ENCODE measurements around the gene SNX21. TPM values are rescaled to one million over a fixed set of nuclear protein-coding genes. Genes with fewer than 3 reads are reported as not detected.
A peak's percentile ranks its signal among the peaks of the same experiment; 100 is the strongest.
"Not testable (repeated sequence)": the region's sequence is repeated elsewhere in the genome, so short reads cannot be mapped to it uniquely, and the experiment has no call there.

The SNX21 gene
- total RNA-seq (10 to 100 TPM; 22.3 to 44.9 (median 31.6) TPM), polyA plus RNA-seq (10 to 100 TPM in 2 of 3 donors, 1 to 10 TPM in 1; 8.7 to 63.9 (median 21.2) TPM)
- long read RNA-seq, donor 1, partial matches to known transcripts = 0 of 10 reads
- long read RNA-seq, donor 1, other reads (novel, unspliced or antisense) = 5 of 10 reads
- long read RNA-seq, donor 2, partial matches to known transcripts = 1 of 12 reads
- long read RNA-seq, donor 2, other reads (novel, unspliced or antisense) = 4 of 12 reads

- TF ChIP-seq CTCF (IDR thresholded peaks at IDR 0.05) = no peak
- H3K27ac ChIP-seq = peak within 1 kb of the TSS; percentile 98
- peaks cover 0 to 14% of the 10 kb centered on the region in 2 donors for H3K36me3 ChIP-seq (ENCODE audit: insufficient read depth in 1 of 2, low read depth in 1 of 2)
- H3K27me3 ChIP-seq (ENCODE audit: insufficient read depth in 3 of 3, low read length in 2 of 3) = no peaks in the 10 kb centered on the region
- peak within 1 kb of the TSS; percentile 68 for H3K4me3 ChIP-seq
- peak; percentile 67 to 75 (median 71) for ATAC-seq
- intact Hi-C loops (cut with DNase I) = no loop called here
- no peaks in the 10 kb centered on the region for H3K9me3 ChIP-seq
- peaks cover 57% of the 10 kb centered on the region for H3K4me1 ChIP-seq
- peak; percentile 90 to 94 for DNase-seq
- WGBS, 3 donors = 3 to 5% (median 3%) methylated on average over 26 to 35 of the region's 35 CpGs
Observed at GRCh38 chr20:45833030-45833882, at the start of gene SNX21. Gene SNX21 (plus strand): TSS chr20:45833799. CDS start chr20:45833920, 121 bp downstream.

- H3K27ac ChIP-seq = no peak overlapping the region
- H3K4me3 ChIP-seq = no peak overlapping the region
- no peak for ATAC-seq
- DNase-seq = no peak
- H3K4me1 ChIP-seq = peaks cover 5% of the 10 kb centered on the region
- no peak for TF ChIP-seq CTCF (IDR thresholded peaks at IDR 0.05)
- no peaks in the 10 kb centered on the region for H3K27me3 ChIP-seq (ENCODE audit: insufficient read depth in 3 of 3, low read length in 2 of 3)
- peaks cover 0 to 6% of the 10 kb centered on the region in 2 donors for H3K36me3 ChIP-seq (ENCODE audit: insufficient read depth in 1 of 2, low read depth in 1 of 2)
- intact Hi-C loops (cut with DNase I) = no loop called here
- no peaks in the 10 kb centered on the region for H3K9me3 ChIP-seq
- WGBS, 3 donors = 67 to 75% (median 73%) methylated on average over 3 of the region's 3 CpGs
Observed at GRCh38 chr20:45788351-45788750, 45.2 kb upstream of the SNX21 start.

- intact Hi-C loops (cut with DNase I) = loop anchor here (10.0 kb wide), 2 partner anchors 292 to 438 kb away; partner anchors contain the start of gene NCOA5 (in 1 of the 2)
- Histone ChIP-seq H3K27me3 (ENCODE audit: insufficient read depth in 3 of 3, low read length in 2 of 3) (no peaks in the 10 kb centered on the region), H3K36me3 (ENCODE audit: insufficient read depth in 1 of 2, low read depth in 1 of 2) (peaks cover 0 to 38% of the 10 kb centered on the region in 2 donors), H3K27ac (peak overlapping the region; percentile 94), H3K4me1 (peaks cover 27% of the 10 kb centered on the region), H3K9me3 (no peaks in the 10 kb centered on the region), H3K4me3 (peak overlapping the region; percentile 85)
- no peak for TF ChIP-seq CTCF (IDR thresholded peaks at IDR 0.05)
- DNase-seq = no peak
- 16 to 19% (median 16%) methylated on average over 19 of the region's 19 CpGs for WGBS, 3 donors
- ATAC-seq = peak in 2 of 4 donors; percentile 0 to 2
Observed at GRCh38 chr20:45792317-45793118, 41.1 kb upstream of the SNX21 start.

GRCh38 chr20:45796337-45797065 is 37.1 kb upstream of the SNX21 start:
- peak; percentile 88 to 90 (median 88) for ATAC-seq

GRCh38 chr20:45797510-45797909 is 36.1 kb upstream of the SNX21 start:
- Histone ChIP-seq H3K36me3 (ENCODE audit: insufficient read depth in 1 of 2, low read depth in 1 of 2) (peaks cover 6 to 56% of the 10 kb centered on the region in 2 donors), H3K4me1 (peaks cover 45% of the 10 kb centered on the region), H3K27ac (peak overlapping the region; percentile 94)
- H3K27me3 ChIP-seq (ENCODE audit: insufficient read depth in 3 of 3, low read length in 2 of 3); H3K9me3 ChIP-seq; H3K4me3 ChIP-seq; ATAC-seq; DNase-seq: not testable (repeated sequence)
- WGBS, 3 donors = no CpG with 5 or more reads among the region's 1 CpG
- intact Hi-C loops (cut with DNase I) = loop anchor here (5.0 to 10.0 kb wide), 3 partner anchors 95 to 443 kb away; partner anchors contain the start of genes CTSA (in 1 of the 2), NCOA5 (in 1 of the 2) and NEURL2 (in 1 of the 2)

More at GRCh38 chr20:45796337-45797065, 37.1 kb upstream of the SNX21 start:
- intact Hi-C loops (cut with DNase I) = loop anchor here (5.0 to 10.0 kb wide), 3 partner anchors 96 to 442 kb away; partner anchors contain the start of genes CTSA (in 1 of the 2), NCOA5 (in 1 of the 2) and NEURL2 (in 1 of the 2)
- Histone ChIP-seq H3K4me1 (peaks cover 45% of the 10 kb centered on the region), H3K27ac (peak overlapping the region; percentile 94), H3K4me3 (peak overlapping the region; percentile 48), H3K9me3 (no peaks in the 10 kb centered on the region), H3K36me3 (ENCODE audit: insufficient read depth in 1 of 2, low read depth in 1 of 2) (peaks cover 0 to 46% of the 10 kb centered on the region in 2 donors), H3K27me3 (ENCODE audit: insufficient read depth in 3 of 3, low read length in 2 of 3) (no peaks in the 10 kb centered on the region)
- DNase-seq = peak; percentile 23 to 75
- TF ChIP-seq CTCF (IDR thresholded peaks at IDR 0.05) = no peak
- 29 to 56% (median 31%) methylated on average over 11 of the region's 11 CpGs for WGBS, 3 donors

- not testable (repeated sequence) for DNase-seq; H3K9me3 ChIP-seq; H3K27me3 ChIP-seq (ENCODE audit: insufficient read depth in 3 of 3, low read length in 2 of 3); ATAC-seq; H3K4me3 ChIP-seq
- Histone ChIP-seq H3K27ac (peak overlapping the region; percentile 80), H3K36me3 (ENCODE audit: insufficient read depth in 1 of 2, low read depth in 1 of 2) (peaks cover 6 to 59% of the 10 kb centered on the region in 2 donors), H3K4me1 (peaks cover 43% of the 10 kb centered on the region)
- intact Hi-C loops (cut with DNase I) = loop anchor here (5.0 to 10.0 kb wide), 3 partner anchors 94 to 443 kb away; partner anchors contain the start of genes CTSA (in 1 of the 2), NCOA5 (in 1 of the 2) and NEURL2 (in 1 of the 2)
- 86 to 91% (median 88%) methylated on average over 3 of the region's 3 CpGs for WGBS, 3 donors
Observed at GRCh38 chr20:45797955-45798354, 35.6 kb upstream of the SNX21 start.
